ENCODE results near the gene KIF3A. TPM values are rescaled to one million over a fixed set of nuclear protein-coding genes. Genes with fewer than 3 reads are reported as not detected.
"Not testable (repeated sequence)": the region's sequence is repeated elsewhere in the genome, so short reads cannot be mapped to it uniquely, and the experiment has no call there.

Gene KIF3A
- total RNA-seq, 1 experiment from 2014 or later = 6.7 TPM

DNA sequence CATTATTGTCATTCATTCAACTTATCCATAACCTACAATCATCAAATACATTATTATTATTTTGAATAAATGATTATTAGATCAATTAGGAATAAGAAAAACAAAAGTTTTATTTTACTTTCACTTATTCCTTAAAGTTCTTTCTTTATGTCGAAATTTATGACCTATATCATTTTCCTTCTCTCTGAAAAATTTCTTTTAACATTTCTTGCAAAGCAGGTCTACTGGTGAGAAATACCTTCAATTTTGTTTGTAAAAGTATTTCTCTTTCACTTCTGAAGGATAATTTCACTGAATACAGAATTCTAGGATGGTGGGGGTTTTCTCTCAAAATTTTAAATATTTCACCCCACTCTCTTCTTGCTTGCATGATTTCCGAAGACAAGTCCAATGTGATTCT is 7.3 kb upstream of the KIF3A start:
- in situ Hi-C loops (cut with HindIII; ENCODE audit: low pct_unique_long_range_greater_than_20kb, low sequenced_read_pairs) = no loop called here
- no peak for DNase-seq (ENCODE audit: low read depth, low spot score)

DNA sequence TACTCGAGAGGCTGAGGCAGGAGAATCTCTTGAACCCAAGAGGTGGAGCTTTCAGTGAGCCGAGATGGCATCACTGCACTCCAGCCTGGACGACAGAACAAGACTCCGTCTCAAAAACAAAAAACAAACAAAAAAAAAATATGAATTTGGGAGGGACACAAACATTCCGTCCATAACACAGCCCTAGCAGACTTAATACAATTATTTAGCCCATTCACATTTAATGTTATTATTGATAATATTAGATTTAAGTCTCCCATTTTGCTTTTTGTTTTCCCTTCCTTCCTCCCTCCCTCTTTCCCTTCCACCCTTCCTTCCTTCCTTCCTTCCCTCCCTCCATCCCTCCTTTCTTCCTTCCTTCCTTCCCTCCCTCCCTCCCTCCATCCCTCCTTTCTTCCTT is 5.3 kb upstream of the KIF3A start:
- no peak for DNase-seq (ENCODE audit: low read depth, low spot score)
- in situ Hi-C loops (cut with HindIII; ENCODE audit: low pct_unique_long_range_greater_than_20kb, low sequenced_read_pairs) = no loop called here

DNA sequence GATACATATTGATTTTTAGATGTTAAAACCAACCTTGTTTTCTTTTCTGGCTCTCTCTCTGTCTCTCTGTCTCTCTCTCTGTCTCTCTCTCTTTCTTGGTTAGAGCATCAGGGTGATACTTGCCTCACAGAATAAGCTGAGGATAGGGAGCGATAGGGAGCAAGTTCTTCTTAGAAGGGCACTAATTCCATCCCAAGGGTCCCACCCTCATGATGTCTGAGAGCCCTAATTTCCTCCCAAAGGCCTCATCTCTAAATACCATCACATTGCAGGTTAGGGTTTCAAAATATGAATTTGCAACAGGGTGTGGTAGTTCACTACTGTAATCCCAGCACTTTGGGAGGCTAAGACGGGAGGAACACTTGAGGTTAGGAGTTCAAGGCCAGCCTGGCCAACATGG is 4.8 kb upstream of the KIF3A start:
- no peak for DNase-seq (ENCODE audit: low read depth, low spot score)
- in situ Hi-C loops (cut with HindIII; ENCODE audit: low pct_unique_long_range_greater_than_20kb, low sequenced_read_pairs) = no loop called here

DNA sequence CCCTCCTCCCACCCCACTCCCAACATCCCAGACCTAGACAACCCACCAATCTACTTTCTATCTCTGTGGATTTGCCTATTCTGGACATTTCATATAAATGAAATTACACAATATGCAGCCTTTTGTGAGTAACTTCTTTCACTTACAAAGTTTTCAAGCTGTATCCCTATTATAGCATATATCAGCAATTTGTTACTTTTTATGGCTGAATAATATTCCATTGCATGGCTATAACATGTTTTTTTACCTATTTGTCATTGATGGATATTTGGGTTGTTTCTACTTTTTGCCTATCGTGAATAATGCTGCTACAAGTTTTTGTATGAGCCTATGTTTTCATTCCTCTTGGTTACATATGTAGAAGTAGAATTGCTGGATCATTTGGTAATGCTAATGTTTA is 1.9 kb upstream of the KIF3A start:
- no peak for DNase-seq (ENCODE audit: low read depth, low spot score)
- in situ Hi-C loops (cut with HindIII; ENCODE audit: low pct_unique_long_range_greater_than_20kb, low sequenced_read_pairs) = no loop called here

DNA sequence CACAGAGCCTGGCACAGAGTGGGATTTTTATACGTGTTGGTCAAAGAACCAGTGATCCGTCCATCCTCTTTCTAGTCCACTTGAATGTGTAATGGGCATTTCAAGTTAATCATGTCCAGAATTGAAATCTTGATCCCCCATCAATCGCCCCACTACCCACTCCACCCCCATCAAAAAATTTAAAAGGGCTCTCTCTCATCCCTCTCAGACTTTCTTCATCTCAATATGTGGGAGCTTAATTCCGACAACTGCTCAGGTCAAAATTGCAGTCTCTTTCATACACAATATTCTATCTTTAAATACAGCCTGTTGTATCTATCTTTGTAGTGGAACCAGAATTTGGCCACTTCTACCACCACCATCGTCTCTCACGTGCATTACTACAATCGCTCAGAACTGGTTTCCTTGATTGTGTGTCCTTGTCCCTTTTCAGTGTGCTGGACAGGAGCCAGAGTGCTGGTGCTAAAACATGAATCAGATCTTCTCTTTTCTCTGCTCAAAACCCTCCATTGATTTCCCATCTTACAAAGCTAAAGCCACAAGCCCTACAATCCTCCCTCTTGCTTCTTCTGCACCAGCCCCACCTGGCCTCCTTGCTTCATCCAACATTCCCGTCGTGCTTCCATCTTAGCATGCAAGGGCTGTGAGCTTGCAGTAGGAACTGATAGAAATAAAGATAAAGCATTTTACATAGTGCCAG is 786 bp upstream of the KIF3A start:
- in situ Hi-C loops (cut with HindIII; ENCODE audit: low pct_unique_long_range_greater_than_20kb, low sequenced_read_pairs) = no loop called here

DNA sequence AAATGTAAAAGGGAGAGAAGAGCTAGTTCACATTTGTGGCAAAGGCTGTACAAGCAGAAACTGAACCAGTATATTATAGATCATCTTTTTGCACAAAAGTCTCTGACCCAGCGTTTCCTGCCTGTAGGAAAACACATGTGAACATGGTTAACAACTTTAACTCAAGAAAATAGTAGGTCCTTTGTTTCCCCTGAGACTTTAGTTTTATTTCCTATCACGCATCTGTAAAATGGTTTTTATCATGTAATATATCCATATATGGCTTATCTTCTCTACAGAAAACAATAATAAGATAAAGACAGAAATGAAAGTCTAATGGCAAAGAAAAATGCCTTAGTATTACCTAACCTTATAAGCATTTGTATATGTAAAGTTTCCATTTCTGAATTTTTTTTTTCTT is 2.7 kb downstream of the KIF3A start:
- DNase-seq (ENCODE audit: low read depth, low spot score) = no peak
- in situ Hi-C loops (cut with HindIII; ENCODE audit: low pct_unique_long_range_greater_than_20kb, low sequenced_read_pairs) = no loop called here

More for the DNA sequence above, 786 bp upstream of the KIF3A start:
- DNase-seq (ENCODE audit: low read depth, low spot score) = no peak

DNA sequence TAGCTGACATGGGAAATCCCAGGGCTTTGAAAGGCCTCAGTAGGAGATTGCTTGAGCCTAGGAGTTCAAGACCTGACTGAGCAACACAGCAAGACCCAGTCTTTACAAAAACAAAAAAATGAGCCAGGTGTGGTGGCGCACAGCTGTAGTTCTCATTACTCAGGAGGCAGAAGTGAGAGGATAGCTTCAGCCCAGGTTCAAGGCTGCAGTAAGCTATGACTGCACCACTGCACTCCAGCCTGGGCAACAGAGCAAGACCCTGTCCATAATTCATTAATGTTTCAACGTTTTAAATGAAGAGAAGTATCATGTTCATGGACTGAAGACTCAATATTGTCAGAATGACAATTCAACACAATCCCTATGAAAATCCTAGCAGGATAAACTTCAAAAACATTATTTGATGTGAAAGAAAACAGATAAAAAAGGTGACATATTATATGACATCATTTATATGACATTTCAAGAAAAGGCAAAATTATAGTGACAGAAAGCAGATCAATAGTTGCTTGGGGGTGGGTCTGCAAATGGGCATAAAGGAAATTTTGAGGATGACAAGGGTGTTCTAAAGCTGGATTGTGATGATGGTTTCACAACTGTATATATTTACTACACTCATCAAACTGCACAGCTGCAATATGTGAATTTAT is 3.7 kb downstream of the KIF3A start:
- in situ Hi-C loops (cut with HindIII; ENCODE audit: low pct_unique_long_range_greater_than_20kb, low sequenced_read_pairs) = no loop called here

DNA sequence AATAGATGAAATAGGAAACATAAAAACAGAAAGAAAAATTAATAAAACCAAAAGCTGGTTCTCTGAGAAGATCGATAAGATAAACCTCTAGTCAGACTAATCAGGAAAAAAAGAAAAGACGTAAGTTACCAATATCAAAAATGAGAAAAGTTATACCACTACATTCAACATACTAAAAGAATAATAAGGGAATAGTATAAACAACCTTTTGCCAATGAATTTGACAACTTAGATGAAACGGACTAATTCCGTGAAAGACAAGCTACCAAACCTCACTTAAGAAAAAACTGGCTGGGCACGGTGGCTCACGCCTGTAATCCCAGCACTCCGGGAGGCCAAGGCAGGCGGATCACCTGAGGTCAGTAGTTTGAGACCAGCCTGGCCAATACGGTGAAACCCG is 7.5 kb downstream of the KIF3A start:
- in situ Hi-C loops (cut with HindIII; ENCODE audit: low pct_unique_long_range_greater_than_20kb, low sequenced_read_pairs) = no loop called here
- no peak for DNase-seq (ENCODE audit: low read depth, low spot score)

More for the DNA sequence above, 3.7 kb downstream of the KIF3A start:
- DNase-seq (ENCODE audit: low read depth, low spot score) = no peak

DNA sequence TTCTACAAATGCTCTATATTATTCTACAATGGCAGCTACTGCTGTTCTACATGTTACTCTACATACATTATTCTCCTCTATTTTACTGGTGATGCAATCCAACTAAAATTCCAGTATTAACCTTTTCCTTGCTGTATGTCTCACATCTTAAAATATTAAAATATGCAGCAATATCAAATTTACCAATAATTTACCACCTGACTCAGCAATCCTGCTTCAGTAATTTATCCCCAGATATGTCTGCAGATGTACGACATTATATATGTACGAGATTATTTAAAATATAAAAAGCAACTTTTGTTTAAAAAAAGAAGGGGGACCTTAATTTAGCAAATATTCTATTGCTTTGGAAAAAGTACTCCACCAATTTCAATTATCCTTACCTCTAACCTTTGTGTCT is 11.6 kb downstream of the KIF3A start:
- DNase-seq (ENCODE audit: low read depth, low spot score) = no peak
- in situ Hi-C loops (cut with HindIII; ENCODE audit: low pct_unique_long_range_greater_than_20kb, low sequenced_read_pairs) = no loop called here

DNA sequence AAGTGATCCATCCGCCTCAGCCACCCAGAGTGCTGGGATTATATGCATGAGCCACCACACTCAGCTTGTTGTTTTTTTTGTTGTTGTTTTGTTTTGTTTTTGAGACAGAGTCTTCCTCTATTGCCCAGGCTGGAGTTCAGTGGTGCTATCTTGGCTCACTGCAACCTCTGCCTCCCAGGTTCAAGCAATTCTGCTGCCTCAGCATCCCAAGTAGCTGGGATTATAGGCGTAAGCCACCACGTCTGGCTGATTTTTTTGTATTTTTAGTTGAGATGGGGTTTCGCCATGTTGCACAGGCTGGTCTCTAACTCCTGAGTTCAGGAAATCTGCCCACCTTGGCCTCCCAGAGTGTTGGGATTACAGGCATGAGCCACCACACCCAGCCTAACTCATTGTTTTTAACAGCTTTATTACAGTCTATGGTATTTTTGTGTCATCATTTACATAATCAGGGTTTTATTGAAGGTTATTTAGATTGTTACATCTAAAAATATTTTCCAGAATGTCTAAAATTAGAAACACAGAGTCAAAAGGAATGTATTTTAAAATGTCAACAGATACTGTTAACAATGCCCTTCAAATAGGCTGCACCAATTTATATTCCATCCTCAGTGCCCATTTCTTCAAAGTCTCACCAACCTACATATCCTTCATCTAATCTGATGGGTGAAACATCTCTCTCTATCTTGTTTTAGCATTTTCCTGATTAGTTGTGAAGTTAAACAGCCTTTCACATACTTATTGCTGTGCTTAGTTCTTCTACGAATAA is 18.6 kb downstream of the KIF3A start:
- no peak for DNase-seq (ENCODE audit: low read depth, low spot score)
- in situ Hi-C loops (cut with HindIII; ENCODE audit: low pct_unique_long_range_greater_than_20kb, low sequenced_read_pairs) = no loop called here

DNA sequence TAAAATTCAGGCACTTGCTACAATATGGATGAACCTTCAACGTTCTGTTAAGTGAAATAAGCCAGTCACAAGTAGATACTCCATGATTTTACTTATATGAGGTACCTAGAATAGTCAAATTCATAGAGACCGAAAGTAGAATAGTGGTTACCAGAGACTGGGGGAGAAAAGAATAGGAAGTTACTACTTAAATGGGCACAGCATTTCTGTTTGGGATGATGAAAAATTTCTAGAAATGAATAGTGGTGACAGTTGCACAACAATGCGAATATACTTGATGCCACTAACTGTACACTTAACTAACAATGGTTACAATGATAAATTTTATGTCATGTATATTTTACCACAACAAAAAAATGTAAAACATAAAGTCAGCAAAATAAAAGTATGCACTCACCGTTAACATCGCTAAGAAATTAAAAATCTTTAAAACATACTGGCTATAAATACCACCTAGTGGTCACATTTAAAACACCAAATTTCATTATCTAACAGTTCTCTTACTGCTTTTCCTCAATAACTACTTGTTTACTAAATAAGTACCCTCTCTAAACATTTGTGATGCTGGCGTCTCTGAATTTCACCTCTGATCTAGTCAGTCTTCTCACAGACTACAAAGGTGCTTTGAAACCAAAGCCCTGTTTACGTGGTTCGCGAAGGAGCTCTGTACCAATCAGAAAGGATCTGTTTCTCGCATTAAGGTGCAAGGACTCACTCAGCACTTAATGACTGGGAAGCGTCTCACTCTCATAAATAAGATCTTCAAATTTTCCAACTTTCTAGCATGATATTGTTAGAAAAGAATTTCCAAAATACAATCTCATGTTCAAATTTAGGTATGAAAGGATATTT is 22.7 kb downstream of the KIF3A start:
- DNase-seq (ENCODE audit: low read depth, low spot score) = peak; percentile 28

DNA sequence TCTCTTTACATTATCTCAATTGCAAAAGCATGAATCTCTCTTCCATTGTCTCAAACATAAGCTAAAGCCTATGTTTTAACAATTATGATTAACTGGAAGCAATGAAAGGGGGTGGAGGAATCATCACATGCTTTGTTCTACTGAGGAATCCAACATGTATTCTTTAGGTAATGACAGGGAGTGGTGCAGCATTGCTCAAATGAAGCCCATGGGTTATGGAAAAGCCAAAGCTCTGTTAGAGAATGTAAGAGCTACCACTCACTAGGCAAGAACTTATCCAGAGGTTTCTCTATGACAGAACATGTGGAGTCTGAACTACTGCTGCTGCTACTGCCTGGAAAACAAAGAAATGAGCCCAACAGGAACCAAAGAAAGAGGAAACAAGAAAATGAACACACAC is 28.7 kb downstream of the KIF3A start:
- in situ Hi-C loops (cut with HindIII; ENCODE audit: low pct_unique_long_range_greater_than_20kb, low sequenced_read_pairs) = no loop called here
- DNase-seq (ENCODE audit: low read depth, low spot score) = no peak

More for the DNA sequence above, 22.7 kb downstream of the KIF3A start:
- in situ Hi-C loops (cut with HindIII; ENCODE audit: low pct_unique_long_range_greater_than_20kb, low sequenced_read_pairs) = no loop called here

DNA sequence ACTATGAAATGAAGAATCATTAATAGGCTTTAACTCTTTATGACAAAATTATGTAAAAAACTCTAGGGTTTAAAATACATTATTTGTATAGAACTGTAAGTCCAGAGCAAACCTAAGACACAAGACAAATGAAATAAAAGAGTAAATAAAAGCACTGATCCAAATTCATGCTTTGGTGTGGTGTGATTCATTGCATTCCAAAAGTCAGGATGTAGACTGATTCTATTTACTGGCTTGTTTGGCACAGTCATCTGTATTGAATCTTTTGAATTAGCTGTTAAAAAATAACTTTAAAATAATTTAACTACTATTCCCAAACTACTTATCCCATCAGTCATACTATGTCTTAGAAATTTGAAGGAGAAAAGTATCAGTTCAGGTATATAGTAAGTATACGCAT is 32.5 kb downstream of the KIF3A start:
- DNase-seq (ENCODE audit: low read depth, low spot score) = no peak
- in situ Hi-C loops (cut with HindIII; ENCODE audit: low pct_unique_long_range_greater_than_20kb, low sequenced_read_pairs) = no loop called here

DNA sequence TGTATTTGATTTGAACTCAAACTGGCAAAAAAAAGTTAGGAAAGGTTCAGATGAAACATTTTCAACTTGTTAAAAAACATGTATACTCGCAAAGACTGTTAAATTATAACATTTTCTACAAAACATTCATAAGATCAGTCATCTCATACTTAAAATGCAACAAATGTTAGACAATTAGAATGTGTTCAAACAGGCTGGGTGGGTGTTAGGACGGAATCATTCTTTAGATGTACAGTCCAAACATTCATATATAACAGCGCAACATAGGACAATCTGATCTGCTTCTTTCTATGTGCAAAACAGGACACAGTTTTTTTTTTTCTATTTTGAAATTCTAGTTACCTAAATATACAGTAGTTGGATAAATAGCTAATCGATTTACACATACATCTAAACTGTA is 41.4 kb downstream of the KIF3A start:
- in situ Hi-C loops (cut with HindIII; ENCODE audit: low pct_unique_long_range_greater_than_20kb, low sequenced_read_pairs) = no loop called here
- no peak for DNase-seq (ENCODE audit: low read depth, low spot score)

DNA sequence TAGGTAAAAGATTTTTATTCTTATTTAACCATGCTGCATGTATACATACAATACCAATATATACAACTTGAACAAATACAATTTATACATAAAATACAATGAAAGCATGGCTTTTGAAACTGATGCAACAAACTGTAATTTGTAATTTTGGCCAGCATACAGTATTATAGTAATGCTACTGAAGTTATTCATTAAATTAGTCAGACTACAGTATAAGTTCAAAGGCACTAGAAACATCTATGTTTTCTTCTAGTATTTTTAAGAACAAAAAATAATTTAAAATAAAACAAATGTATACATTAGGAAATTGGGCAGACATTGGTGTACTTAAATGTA is 44.7 kb downstream of the KIF3A start:
- in situ Hi-C loops (cut with HindIII; ENCODE audit: low pct_unique_long_range_greater_than_20kb, low sequenced_read_pairs) = no loop called here
- DNase-seq (ENCODE audit: low read depth, low spot score) = no peak

DNA sequence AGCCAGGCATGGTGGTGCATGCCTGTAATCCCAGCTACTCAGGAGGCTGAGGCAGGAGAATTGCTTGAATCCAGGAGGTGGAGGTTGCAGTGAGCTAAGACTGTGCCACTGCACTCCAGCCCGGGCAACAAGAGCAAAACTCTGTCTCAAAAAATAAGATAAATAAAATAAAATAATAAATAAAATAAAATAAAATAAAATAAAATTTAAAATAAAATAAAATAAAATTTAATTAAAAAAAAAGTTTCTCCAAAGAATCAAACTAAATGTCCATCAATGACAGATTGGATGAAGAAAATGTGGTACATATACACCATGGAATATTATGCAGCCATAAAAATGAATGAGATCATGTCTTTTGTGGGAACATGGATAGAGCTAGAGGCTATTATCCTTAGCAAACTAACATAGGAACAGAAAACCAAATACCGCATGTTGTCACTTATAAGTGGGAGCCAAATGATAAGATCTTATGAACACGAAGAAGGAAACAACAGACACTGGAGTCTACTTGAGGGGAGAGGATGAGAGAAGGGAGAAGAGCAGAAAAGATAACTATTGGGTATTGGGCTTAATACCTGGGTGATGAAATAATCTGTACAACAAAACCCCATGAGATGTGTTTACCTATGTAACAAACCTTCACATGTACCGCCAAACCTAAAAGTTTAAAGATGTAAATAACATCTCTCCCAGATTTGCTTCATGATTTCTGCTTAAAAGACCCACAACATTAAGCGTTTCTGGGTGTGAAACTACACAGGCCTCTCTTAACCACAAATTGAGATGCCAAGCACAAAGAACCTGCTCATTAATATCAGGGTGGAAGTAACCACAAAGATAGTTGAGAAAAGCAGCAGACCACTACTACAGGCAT is 45.4 kb downstream of the KIF3A start:
- DNase-seq (ENCODE audit: low read depth, low spot score); in situ Hi-C loops (cut with HindIII; ENCODE audit: low pct_unique_long_range_greater_than_20kb, low sequenced_read_pairs): not testable (repeated sequence)

DNA sequence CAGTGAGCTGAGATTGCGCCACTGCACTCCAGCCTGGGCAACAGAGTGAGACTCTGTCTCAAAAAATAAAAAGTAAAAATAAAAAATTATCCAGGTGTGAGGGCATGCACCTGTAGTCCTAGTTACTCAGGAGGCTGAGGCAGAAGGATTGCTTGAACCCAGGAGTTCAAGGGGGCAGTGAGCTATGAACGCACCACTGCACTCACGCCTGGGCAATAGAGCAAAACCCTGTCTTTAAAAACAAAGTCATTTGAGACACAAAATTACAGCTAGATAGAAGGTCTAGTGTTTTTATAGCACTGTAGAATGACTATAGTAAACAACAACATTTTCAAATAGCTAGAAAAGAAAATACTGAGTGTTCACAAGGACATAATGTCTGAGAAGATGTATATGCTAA is 47.2 kb downstream of the KIF3A start:
- in situ Hi-C loops (cut with HindIII; ENCODE audit: low pct_unique_long_range_greater_than_20kb, low sequenced_read_pairs) = no loop called here
- no peak for DNase-seq (ENCODE audit: low read depth, low spot score)
